Fibroblast of lung (primary cell): Measurements from ENCODE around the gene RPL10A. TPM values are rescaled to one million over a fixed set of nuclear protein-coding genes. Genes with fewer than 3 reads are reported as not detected.

Experiments
- DNase-seq, 2 donors: peaks; one replicate each; pipeline versions ENCODE4 v3.0.0 to v3.0.0-alpha.2; 2010; ENCODE audit warnings: low read depth in 2 of 2
- H2AFZ ChIP-seq: 2 replicates; pipeline ENCODE4 v1.5.1; 2012; ENCODE audit warnings: low read length, control low read depth, inconsistent platforms
- H3K27ac ChIP-seq: 2 replicates; pipeline ENCODE4 v1.5.1; 2011; ENCODE audit warnings: low read length, control low read depth; ENCODE audit not compliant: insufficient read depth
- H3K27me3 ChIP-seq: 2 replicates; pipeline ENCODE4 v1.5.1; 2011; ENCODE audit warnings: mild to moderate bottlenecking, low read length; ENCODE audit not compliant: control insufficient read depth, insufficient read depth
- H3K36me3 ChIP-seq: 2 replicates; pipeline ENCODE4 v1.5.1; 2011; ENCODE audit warnings: low read length; ENCODE audit not compliant: control insufficient read depth, insufficient read depth
- H3K4me1 ChIP-seq: 2 replicates; pipeline ENCODE4 v1.5.1; 2011; ENCODE audit warnings: low read length; ENCODE audit not compliant: control insufficient read depth, insufficient read depth; ENCODE audit errors: extremely low read depth
- H3K4me2 ChIP-seq: 2 replicates; pipeline ENCODE4 v1.5.1; 2011; ENCODE audit warnings: low read length, control low read depth; ENCODE audit not compliant: insufficient read depth; ENCODE audit errors: extremely low read depth
- H3K4me3 ChIP-seq, 4 experiments: fragments of 200-600 bp in 1 of 4; sonication (generic) in 1 of 4; replicated peaks in 1 of 4; 2 replicates each; pipeline ENCODE4 v1.5.1; 2011 to 2016; ENCODE audit warnings: low read length in 4 of 4, low read depth in 3 of 4, mild to moderate bottlenecking in 3 of 4, control low read depth in 2 of 4, inconsistent platforms in 1 of 4, mixed read lengths in 1 of 4; ENCODE audit not compliant: insufficient read depth in 1 of 4; ENCODE audit errors: control extremely low read depth in 1 of 4
- H3K79me2 ChIP-seq: 2 replicates; pipeline ENCODE4 v1.5.1; 2012; ENCODE audit warnings: mild to moderate bottlenecking, low read length, inconsistent platforms; ENCODE audit not compliant: control insufficient read depth, insufficient read depth
- H3K9ac ChIP-seq: 2 replicates; pipeline ENCODE4 v1.5.1; 2011; ENCODE audit warnings: mild to moderate bottlenecking, low read length, control low read depth; ENCODE audit not compliant: insufficient read depth
- H3K9me3 ChIP-seq: 2 replicates; pipeline ENCODE4 v1.5.1; 2012; ENCODE audit warnings: low read depth, low read length; ENCODE audit not compliant: control insufficient read depth, insufficient read depth
- H4K20me1 ChIP-seq: 2 replicates; pipeline ENCODE4 v1.5.1; 2011; ENCODE audit warnings: low read length; ENCODE audit not compliant: control insufficient read depth, insufficient read depth; ENCODE audit errors: extremely low read depth
- CTCF ChIP-seq, 2 donors: IDR thresholded peaks in 1 of 2; conservative IDR thresholded peaks in 1 of 2; 1 replicate in 1 of 2; 2 replicates in 1 of 2; pipeline ENCODE4 v1.5.1; 2011 to 2012; ENCODE audit warnings: low read length in 2 of 2, control low read depth in 1 of 2, inconsistent platforms in 1 of 2, low read depth in 1 of 2, mild to moderate bottlenecking in 1 of 2
- EZH2 ChIP-seq: IDR thresholded peaks from 2 replicates; pipeline ENCODE4 v1.5.1; 2012; ENCODE audit warnings: low read length, control low read depth, mild to moderate bottlenecking; ENCODE audit errors: missing control alignments
- polyA plus RNA-seq, 2 donors: library from polyadenylated mRNA; depleted of rRNA in 1 of 2; stranded (reverse) in 1 of 2; unstranded in 1 of 2; fragments of >200 nt; gene quantifications; 2 replicates each; pipeline ENCODE4 v1.2.1, GENCODE V29; 2011 to 2012; ENCODE audit warnings: missing spikeins in 1 of 2
- total RNA-seq: library from RNA; depleted of rRNA; stranded (reverse); fragments of >200 nt; gene quantifications from 2 replicates; pipeline ENCODE4 v1.2.1, GENCODE V29; 2014

The RPL10A gene
- total and polyA plus RNA-seq, 2 donors (not counting 1 experiment from before 2014, with no cell fraction given): 1,754 to 1,911 TPM

DNA sequence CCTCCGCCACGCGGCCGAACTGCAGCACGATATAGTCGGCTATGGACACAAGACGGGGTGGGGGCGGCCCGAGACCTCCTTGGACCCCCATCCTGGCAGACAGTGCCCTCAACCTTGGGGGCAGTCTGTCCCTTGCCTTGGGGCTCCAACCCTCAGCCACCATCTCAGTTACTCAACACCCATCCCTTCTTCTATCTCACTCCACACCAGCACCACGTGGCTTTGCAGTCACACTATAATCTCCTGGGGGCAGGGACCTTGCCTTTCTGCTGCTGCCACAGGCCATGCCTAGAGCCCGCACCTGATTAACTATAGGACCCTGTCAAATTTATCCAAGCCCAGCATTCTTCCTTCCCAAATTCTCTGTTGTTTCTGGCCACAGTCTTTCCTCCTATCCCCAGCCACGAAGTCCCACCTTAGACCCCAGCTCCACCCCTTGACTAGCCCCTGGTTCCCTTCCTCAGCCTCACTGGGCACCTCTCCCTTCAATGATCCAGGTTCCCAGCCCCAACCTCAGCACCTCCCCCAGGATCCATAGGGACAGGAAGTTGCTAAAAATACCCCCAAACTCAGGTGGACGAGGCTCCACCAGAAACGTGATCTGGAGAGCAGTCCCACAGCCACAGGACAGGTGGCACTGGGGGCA lies 30.3 kb downstream of the RPL10A start:
- Histone ChIP-seq H3K9ac (peak overlapping the region; percentile 91), H3K4me3 (peak overlapping the region; percentile 42 to 72 (median 52)), H3K27ac (peak overlapping the region; percentile 94), H4K20me1 (no peaks in the 10 kb centered on the region), H2AFZ (no peak overlapping the region), H3K27me3 (no peaks in the 10 kb centered on the region), H3K4me2 (peak overlapping the region; percentile 86), H3K4me1 (peaks cover 20% of the 10 kb centered on the region), H3K79me2 (peaks cover 26% of the 10 kb centered on the region), H3K9me3 (no peaks in the 10 kb centered on the region), H3K36me3 (peaks cover under 1% of the 10 kb centered on the region)
- no peak for DNase-seq
- TF ChIP-seq CTCF (conservative IDR thresholded peaks at IDR 0.05 in 1 of 2, IDR thresholded peaks at IDR 0.05 in 1 of 2; ENCODE audit: low read depth in 1 of 2, low read length in 2 of 2) (no peak), EZH2 (no peak)

DNA sequence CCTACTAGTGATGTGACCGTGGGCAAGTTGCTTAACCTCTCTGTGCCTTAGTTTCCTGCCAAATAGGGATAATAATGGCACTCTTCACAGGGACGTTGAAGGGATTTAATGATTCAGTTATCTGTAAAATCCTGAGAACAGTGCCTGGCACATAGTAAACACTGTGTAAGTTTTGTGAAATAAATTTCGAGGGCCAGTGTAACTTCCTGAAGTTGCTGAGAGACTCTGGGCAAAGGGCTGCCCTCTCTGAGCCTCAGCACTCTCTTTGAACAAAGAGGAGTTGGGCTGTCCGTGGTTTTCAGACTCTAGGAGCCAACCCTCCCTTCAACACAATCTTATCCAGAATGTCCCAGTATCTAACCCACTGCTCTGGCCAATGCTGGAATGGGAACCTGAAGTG lies 31.2 kb downstream of the RPL10A start:
- Histone ChIP-seq H3K9ac (no peak overlapping the region), H3K27me3 (no peaks in the 10 kb centered on the region), H2AFZ (no peak overlapping the region), H3K36me3 (no peaks in the 10 kb centered on the region), H3K9me3 (no peaks in the 10 kb centered on the region), H3K79me2 (peaks cover 18% of the 10 kb centered on the region), H3K4me3 (no peak overlapping the region), H3K27ac (no peak overlapping the region), H4K20me1 (no peaks in the 10 kb centered on the region), H3K4me2 (no peak overlapping the region), H3K4me1 (peaks cover 14% of the 10 kb centered on the region)
- TF ChIP-seq EZH2: no peak
- no peak for TF ChIP-seq CTCF (conservative IDR thresholded peaks at IDR 0.05 in 1 of 2, IDR thresholded peaks at IDR 0.05 in 1 of 2; ENCODE audit: low read depth in 1 of 2, low read length in 2 of 2)
- DNase-seq: no peak

GRCh38 chr6:35500782-35501181 lies 32.6 kb downstream of the RPL10A start:
- peak; percentile 36 to 41 for DNase-seq
- Histone ChIP-seq H3K27me3 (peaks cover 2% of the 10 kb centered on the region), H2AFZ (no peak overlapping the region), H3K79me2 (peaks cover 4% of the 10 kb centered on the region), H3K27ac (no peak overlapping the region), H3K36me3 (no peaks in the 10 kb centered on the region), H3K9ac (no peak overlapping the region), H3K4me1 (peaks cover 4% of the 10 kb centered on the region), H3K9me3 (no peaks in the 10 kb centered on the region), H3K4me2 (no peak overlapping the region), H4K20me1 (no peaks in the 10 kb centered on the region), H3K4me3 (no peak overlapping the region)
- TF ChIP-seq EZH2: no peak
- no peak for TF ChIP-seq CTCF (conservative IDR thresholded peaks at IDR 0.05 in 1 of 2, IDR thresholded peaks at IDR 0.05 in 1 of 2; ENCODE audit: low read depth in 1 of 2, low read length in 2 of 2)
